Renal pelvis (tissue), 4 donors: ENCODE results near the gene ISM1. TPM values are rescaled to one million over a fixed set of nuclear protein-coding genes. Genes with fewer than 3 reads are reported as not detected.

Experiments used
- DNase-seq: peaks from one replicate; pipeline ENCODE4 v3.0.0-alpha.2; 2013
- polyA plus RNA-seq, 3 donors: library from polyadenylated mRNA; unstranded; fragments of 120-200 nt; gene quantifications; one replicate each; pipeline ENCODE4 v1.2.1, GENCODE V29; 2013; ENCODE audit not compliant: insufficient read length in 3 of 3

Gene ISM1
- polyA plus RNA-seq, 3 donors: 3.3 to 5.4 (median 4.4) TPM

DNA sequence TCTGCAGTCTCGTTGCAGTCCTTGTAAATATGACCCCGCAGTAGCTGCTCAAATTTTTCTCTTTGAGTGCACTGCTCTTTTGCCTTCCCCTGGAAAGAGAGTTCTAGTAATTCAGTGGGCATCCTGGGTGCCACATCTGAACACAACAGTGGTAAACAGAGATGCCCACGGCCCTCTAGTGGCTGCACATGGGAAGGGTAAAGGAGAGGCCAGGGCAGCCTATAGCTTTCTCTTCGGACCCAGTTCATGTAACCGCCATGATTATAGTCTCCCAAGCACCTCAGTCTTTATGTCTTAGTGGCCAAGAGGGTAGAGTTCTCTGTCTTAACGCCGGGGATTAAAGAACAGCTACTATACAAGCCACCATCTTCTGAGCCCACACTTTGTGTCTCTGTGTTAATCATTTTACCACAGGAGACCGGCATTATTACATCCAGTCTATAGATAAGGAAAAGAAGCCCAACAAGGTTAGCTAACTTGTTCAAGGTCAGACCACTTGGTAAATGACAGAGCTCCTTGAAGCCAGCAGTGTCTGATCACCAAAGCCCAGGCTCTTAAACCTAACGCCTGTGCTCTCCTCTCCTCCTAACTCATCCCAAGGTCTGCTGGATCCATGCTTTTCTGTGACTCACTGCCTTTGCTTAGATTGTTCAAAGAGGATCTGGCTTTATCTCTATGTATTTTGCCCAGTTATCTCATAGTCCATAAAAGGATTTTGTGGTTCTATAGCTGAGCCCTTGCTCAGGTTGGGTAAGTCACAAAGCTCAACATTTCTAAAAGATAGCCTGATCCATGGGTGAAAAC lies 81.8 kb downstream of the ISM1 start:
- DNase-seq: no peak

DNA sequence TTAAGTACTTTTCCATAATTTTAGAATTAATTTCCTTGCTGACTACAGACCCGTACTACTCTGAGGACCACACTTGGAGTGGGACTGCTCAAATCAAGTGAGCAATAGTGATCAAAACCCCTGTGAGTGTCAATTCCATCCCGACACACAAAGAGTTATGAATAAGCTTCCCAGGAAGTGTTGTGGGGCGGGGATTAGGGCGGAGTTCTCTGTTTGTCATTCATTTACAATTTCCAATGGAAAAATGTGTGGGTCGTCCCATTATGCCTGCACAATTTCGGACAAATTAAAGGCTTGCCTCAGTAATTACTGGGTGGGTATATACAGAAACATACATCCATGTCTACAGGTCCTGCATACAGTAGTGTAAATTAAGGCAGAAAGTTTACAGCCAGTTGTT lies 84.2 kb downstream of the ISM1 start:
- no peak for DNase-seq

DNA sequence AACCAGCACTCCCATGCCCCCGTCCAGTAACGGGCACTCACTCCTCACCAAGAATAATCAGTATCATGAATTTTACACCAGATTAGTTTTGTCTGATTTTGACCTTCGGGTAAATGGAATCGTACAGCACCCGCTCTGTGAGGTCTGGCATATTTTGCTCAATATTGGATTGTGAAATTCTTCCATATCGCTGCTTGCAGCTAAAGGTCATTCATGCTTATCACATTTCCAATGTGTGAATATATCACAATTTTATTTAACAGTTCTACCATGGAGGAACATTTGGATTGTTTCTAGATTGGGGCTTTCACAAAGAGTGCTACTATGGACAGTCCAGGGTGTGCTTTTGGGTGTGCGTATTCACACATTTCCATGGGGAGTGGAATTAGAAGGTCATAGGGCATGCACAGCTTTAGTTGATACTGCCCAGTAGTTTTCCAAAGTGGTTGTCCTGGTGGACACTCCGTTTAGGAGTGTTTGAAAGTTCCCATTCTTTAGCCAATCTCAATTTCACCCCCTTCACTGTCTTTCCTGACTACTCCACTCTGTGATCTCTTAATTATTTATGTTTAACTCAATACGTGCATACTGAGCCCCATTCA lies 86.6 kb downstream of the ISM1 start:
- DNase-seq: no peak

DNA sequence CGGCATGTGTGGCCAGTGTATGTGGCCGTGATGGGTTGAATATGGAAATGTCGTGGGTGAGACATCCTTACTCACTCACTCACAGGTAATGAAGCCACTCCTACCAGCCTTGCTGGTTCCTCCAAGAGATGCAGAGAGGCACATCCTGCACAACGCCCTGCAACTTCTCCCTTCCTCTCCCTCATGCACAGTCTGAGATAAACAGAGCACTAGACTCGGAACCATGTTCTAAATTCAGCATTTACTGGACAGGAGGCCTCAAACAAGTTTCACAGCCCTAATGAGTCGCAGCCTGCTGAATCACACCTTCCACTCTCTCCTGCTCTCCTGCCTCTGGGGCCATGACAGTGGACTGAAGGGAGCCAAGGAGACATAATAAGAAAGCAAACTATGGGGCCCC lies 91.2 kb downstream of the ISM1 start:
- no peak for DNase-seq

DNA sequence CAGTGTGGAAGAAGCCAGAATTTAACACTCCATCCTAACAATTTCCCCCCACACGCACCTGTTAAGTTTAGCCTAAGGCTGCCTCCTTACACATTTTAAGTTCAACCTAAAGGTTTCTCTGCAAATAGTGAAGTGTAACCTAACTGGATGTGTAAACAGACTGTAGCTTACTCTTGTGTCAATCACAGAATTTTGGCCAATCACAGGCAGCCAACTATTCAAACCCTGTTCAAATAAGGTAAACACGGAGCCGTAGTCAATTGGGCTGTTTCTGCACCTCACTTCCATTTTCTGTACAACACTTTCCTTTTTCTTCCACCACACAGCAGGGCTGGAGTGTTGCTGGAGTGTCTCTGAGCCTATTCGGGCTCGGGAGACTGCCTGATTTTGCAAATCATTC lies 92.1 kb downstream of the ISM1 start:
- DNase-seq: no peak

DNA sequence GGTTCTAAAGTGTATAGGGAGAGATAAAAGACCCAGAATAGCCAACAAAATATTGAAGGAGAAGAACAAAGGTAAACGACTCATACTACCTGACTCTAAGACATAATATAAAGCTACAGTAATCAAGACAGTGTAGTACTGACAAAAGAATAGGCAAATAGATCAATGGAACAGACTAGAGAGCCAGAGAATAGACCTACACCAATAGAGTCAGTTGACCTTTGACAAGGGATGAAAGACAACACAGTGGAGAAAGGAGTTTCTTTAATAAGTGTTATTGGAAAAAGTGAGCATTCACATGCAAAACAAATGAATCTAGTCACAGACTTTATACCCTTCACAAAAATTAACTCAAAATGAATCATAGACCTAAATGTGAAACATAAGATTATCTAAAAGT lies 96.4 kb downstream of the ISM1 start:
- DNase-seq: no peak

DNA sequence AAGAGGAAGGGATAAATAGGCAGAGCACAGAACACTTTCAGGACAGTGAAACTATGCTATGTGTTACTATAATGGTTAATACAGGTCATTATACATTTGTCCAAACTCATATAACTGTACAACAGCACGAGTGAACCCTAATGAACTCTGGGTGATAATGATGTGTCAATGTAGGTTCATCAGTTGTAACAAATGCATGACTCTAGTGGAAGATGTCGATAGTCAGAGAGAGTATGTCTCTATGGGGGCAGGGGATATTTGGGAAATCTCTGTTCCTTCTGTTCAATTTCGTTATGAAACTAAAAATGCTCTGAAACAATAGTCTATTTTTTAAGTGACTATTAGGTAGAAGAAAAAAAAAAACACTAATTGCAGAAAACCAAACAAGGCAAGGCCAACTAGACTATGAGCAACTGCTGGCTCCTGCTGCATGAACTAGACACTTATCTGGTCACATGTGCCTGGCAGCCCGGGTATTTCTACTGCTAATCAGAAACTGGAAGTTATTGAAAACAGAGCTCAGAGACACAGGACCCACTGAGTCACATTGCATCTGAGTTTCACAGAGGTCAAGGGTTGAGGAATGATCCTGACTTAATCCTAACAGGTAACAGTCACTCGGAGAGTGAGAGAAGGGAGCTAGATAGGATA lies 97.9 kb downstream of the ISM1 start:
- DNase-seq: no peak

DNA sequence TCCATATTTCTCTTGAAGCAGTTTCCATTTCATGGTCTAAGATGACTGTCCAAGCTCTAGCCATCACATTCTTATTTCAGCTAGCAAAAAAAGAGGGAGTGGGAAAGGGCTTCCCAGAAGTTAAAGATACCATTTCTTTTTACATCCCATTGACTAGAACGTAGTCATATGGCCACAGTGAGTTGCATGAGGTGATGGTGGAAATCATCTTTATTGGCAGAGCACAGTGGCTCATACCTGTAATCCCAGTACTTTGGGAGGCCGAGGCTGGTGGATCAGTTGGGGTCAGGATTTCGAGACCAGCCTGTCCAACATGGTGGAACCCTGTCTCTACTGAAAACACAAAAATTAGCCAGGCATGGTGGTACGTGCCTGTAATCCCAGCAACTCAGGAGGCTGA lies 99.6 kb downstream of the ISM1 start:
- no peak for DNase-seq

DNA sequence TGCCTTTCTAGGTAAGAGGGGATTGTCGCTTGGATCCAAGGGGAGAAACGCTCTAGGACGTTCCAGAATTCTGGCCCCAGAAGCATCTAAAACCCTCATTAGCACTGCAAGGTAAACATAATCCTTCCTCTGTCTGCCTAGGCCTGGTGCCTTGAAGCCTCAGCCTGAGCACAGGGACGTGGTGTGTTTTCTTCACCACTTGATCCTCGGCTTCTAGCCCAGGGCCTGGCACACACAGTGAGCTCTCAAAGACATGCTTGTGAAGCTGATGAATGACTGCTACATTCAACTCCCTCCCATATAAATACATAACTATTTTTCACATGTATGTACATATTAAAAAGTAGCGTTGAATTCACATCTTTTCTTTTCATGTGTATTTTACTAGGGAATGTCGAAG lies 100.3 kb downstream of the ISM1 start:
- DNase-seq: no peak

DNA sequence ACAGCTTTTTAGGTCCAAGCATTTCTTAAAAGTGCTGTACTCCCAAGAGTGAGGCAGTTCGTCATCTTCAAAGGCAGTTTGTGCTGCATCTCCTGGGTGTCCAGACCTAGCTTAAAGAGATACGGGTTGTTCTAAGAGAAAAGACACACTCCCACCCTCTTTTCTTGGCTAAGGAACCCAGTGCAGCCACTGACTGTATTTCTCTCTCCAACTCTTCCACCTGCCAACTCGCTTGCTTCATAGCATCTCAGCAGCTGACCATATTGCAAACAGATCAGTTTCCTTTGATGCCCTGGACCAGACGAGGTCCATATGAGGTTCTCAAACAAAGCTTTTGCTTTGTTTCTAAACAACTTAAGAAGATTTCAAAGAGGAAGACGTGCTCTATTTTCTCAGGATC lies 101.1 kb downstream of the ISM1 start:
- no peak for DNase-seq

DNA sequence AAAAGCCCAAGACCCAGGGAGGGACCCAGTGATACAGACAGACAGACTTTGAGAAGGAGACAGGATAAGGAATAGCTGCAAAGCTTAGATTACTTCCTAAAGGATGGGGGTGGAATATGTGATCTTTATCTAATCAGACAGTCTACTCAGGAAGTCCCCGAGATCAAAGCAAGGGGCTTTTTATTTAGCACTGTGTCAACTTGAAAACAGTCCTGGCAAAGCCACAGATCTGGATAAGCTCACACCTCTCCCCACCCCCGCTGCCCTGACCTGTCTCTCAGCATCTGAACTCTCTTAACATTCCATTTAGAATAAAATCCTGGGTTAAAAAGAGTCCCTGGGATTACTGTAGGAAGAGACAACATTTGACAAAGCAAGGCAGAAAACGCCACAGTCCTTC lies 101.5 kb downstream of the ISM1 start:
- no peak for DNase-seq

DNA sequence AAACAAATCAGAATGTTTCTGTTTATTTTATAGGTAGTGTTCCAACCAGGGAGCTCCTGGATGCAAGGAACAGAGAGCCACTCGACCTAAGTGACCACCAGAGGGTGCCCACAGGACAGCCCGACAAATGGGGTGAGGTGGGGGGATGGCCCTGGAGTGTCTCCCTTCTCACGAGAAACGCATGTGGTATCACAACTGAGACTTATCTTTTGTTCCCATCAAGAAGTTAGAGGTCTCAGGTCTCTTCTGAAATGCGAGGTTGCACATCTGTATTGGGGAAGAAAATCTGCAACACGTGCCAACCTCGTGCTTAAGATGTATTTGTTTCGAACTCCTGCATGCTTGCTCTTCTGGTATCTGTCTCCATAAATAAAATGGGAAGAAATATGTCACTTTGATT lies 104.0 kb downstream of the ISM1 start:
- no peak for DNase-seq

DNA sequence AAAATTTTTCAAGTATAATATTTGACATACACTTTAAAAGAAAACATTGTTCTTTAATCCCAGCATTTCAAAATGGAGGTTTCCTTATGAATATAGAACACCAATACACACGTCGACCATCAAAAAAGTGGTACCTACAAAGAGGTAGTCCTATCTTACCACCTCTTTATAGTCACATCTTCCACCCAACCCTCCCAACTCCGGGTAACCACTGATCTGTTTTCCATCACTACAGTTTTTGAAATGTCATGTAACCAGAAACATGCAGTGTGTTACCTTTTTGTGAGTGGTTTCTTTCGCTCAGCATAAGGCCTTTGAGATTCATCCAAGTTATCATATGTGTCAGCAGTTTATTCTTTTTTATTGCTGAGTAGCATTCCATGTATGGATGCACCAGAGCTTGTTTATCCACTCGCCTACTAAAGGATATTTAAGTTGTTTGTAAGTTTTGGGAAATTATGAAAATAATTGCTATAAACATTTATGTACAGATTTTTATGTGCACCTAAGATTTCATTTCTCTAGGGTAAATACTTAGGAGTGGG lies 104.8 kb downstream of the ISM1 start:
- DNase-seq: no peak

DNA sequence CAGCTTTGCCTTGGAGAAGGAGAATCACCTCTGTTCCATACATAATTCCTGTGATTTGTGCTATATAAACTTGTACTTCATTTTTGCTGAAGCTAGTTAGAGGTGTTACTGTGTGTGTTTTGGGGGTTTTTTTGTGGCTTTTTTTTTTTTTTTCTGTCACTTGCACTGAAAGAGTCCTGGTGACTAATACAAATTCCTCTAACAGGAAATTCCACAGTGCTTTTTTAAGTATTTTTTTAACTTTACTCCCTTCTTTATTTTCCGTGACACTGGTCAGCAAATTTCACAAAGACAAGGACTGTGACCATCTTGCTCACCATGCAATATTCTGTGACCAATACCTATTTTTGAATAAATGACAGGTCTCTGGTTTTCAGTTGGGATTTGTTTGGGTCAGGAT lies 110.5 kb downstream of the ISM1 start:
- no peak for DNase-seq

DNA sequence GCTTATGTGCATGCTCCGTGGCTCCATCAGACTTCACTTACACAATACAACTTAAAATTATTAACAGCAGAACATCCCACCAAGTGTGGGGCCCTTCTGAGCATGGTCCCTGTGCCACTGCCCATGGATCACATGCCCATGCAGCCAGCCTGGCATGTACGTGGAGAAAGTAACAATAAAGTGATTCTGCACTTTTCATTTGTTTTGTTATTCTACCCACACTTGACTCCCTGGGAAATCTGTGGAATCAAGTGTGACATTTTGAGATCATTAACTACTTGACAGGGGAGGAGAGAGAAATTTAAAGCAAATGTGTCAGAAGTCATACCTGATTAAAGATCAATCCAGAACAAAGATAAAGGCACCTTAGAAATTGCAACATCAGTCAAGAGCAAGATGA lies 112.0 kb downstream of the ISM1 start:
- DNase-seq: peak; percentile 16

DNA sequence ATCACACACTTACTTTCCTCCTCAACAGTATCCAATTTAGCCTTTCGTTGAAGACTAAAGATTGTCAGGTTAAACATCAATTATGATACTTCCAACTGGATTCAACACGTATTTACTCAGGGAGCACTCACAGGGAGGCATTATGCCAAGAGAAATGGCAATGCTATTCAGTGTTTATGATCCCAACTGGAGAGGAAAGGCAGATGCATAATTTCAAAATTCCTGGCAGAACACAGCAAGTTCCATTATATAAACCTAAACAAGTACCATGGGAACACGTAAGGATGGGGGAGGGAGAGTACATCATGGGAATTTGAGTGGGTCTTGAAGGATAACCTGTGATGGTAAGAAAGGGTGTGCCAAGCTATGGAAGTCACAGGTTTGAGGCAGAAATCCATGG lies 112.7 kb downstream of the ISM1 start:
- DNase-seq: no peak

DNA sequence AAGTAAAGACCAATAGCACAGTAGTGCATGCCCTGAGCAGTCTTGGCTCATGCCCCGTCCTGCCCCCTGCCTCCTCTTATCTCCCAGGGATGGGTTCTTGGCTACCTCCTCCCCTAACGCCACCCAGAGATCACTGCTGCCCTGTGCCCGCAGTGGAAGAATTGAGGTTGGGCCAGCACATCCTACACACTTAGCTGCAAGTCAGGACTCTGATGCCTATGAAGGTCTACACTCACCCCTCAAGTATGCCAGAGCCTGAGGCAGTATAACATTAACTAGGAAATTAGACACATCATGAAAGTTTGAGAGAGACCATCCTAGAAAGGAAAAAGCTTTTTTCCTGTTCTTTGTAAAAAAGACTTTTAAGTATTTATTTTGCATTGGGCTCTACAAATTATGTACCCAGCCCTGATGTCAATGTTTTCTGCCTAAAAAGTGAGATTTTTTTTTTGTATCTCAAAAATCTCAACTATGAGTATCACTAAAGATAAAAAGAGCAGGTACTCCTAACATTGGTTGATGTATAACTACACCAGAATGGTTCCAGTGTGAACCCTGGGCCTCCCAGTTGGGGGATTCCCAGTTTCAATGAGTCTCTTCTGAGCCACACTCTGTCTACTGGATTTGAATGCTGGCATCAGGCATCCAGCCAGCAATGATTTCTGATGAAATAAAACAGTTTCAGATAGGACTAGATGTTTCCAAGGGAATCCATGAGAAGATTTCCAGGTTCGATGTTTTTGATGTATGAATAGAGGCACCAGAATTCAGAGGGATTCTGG lies 115.4 kb downstream of the ISM1 start:
- DNase-seq: no peak

DNA sequence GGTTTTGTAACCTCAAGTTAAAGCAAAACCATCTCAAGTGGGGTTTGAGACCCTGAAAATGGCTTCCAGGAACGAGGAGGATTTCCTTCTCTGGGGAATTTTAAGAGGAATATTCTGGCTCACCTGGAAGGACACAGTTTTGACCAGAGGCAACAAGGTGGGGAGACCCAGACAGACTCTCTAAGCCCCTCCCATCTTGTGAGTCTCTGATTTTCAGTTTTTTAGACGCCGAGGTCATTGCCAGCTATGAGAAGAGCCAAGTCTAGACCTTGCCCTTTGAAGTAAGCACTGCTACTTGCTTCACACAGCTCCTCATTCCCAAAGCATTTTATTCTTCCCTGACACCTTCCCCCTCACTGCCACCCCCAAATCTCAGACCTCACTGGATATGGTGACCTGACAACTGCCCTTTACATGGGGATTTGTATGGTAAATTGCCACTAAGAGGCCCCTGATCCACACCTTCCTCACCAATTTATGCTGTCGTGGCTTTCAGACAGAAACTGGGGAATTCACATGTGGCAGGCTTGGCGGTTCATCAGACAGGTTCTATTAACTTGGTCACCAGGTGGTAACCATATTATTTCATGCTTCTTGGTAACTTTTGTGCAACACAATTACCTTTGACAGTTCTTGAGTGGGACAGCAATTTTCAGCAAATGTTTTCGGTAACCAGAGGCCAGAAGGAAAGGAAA lies 116.2 kb downstream of the ISM1 start:
- no peak for DNase-seq

DNA sequence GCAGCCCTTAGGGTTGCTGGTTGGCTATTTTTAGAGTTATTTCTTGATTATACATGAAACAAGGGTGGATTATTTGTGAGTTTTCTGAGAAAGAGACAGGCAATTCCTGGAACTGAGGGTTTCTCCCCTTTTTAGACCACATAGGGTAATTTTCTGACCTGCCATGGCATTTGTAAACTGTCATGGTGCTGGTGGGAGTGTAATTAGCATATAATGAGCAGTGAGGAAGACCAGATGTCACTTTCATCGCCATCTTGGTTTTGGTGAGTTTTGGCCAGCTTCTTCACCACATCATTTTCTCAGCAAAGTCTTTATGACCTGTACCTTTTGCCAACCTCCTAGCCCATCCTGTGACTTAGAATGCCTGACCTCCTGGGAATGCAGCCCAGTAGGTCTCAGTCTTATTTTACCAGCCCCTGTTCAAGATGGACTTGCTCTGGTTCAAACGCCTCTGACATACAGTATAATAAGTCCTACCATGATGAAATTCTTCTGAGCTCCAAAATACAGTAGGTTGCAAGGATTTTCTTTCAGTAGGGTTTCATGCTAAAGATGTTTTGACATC lies 117.1 kb downstream of the ISM1 start:
- DNase-seq: no peak

DNA sequence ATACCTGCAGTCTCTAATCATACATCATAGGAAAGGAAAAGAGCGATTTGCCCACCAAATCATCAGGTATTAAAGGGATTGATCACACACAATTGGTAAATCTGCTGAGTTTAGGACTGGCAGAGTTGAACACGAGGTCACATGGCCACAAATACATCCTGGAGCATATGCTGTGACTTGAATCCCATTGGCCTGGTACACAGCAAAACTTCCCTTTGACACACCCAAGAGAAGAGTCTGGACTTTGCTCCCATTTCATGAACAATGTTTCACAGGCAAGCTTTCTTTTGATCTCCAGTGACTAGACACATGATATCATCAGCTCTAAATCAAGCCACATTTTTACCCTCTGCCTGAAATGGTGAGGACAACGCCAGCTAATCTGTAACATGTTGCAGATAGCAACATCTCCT lies 117.9 kb downstream of the ISM1 start:
- no peak for DNase-seq

DNA sequence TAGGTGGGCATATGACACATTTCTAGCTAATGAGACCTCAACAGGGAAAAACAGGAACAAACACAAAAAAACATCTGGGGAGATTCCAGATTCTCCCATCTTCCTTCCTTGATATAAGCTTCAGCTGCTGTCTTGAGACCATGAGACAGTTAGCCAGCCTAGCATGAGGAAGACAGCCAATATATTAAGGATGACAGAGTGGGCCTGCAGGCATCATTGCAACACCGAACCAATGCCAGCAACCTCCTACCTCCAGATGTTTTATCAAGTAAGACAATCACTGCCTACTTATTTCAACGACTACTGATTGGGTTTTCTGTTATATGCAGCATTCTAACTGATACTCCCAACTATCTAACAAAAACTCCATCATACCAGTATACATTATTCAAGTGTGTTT lies 119.0 kb downstream of the ISM1 start:
- no peak for DNase-seq
